IPS DF 4.7 (cell line): ENCODE data around the gene CPHXL2.

Experiments used
- DNase-seq: peaks from one replicate; pipeline ENCODE4 v3.0.0-alpha.2; 2013; ENCODE audit warnings: low spot score; ENCODE audit errors: extremely low read depth

The CPHXL2 gene

GRCh38 chr16:75676909-75677308, at the start of gene CPHXL2:
Gene CPHXL2 (minus strand): TSS chr16:75677009. CDS start chr16:75676999, 10 bp downstream.
- DNase-seq: no peak

- no peak for DNase-seq
Measured at GRCh38 chr16:75726390-75726789, 49.6 kb upstream of the CPHXL2 start, which contains the start of gene CPHXL. Gene CPHXL (minus strand): TSS chr16:75726490. CDS start chr16:75726442, 48 bp downstream.

- no peak for DNase-seq
Measured at GRCh38 chr16:75718452-75718851, 41.6 kb upstream of the CPHXL2 start.

GRCh38 chr16:75714661-75715060, 37.9 kb upstream of the CPHXL2 start:
- no peak for DNase-seq

GRCh38 chr16:75710344-75710743, 33.5 kb upstream of the CPHXL2 start:
- DNase-seq: no peak

- no peak for DNase-seq
Measured at GRCh38 chr16:75703306-75703705, 26.5 kb upstream of the CPHXL2 start.

- no peak for DNase-seq
Measured at GRCh38 chr16:75702242-75702641, 25.4 kb upstream of the CPHXL2 start.

GRCh38 chr16:75701361-75701760, 24.6 kb upstream of the CPHXL2 start, which contains the start of gene DUXB:
Gene DUXB (minus strand): TSS chr16:75701461. CDS start chr16:75701418, 43 bp downstream.
- DNase-seq: no peak

- no peak for DNase-seq
Measured at GRCh38 chr16:75697571-75697970, 20.8 kb upstream of the CPHXL2 start.

- DNase-seq: peak; percentile 16
Measured at GRCh38 chr16:75695708-75696107, 18.9 kb upstream of the CPHXL2 start.

- no peak for DNase-seq
Measured at GRCh38 chr16:75687361-75687760, 10.6 kb upstream of the CPHXL2 start.

- DNase-seq: no peak
Measured at GRCh38 chr16:75682308-75682707, 5.5 kb upstream of the CPHXL2 start.

- DNase-seq: no peak
Measured at GRCh38 chr16:75679366-75679765, 2.6 kb upstream of the CPHXL2 start.

GRCh38 chr16:75667503-75667902, 9.3 kb downstream of the CPHXL2 start:
- no peak for DNase-seq

- DNase-seq: no peak
Measured at GRCh38 chr16:75660726-75661302, 16.0 kb downstream of the CPHXL2 start.

GRCh38 chr16:75660321-75660720, 16.5 kb downstream of the CPHXL2 start:
- no peak for DNase-seq

- DNase-seq: no peak
Measured at GRCh38 chr16:75658175-75658574, 18.6 kb downstream of the CPHXL2 start.

- no peak for DNase-seq
Measured at GRCh38 chr16:75653922-75654321, 22.9 kb downstream of the CPHXL2 start.

GRCh38 chr16:75648265-75649076, 28.3 kb downstream of the CPHXL2 start:
- DNase-seq: peak; percentile 22

- peak; percentile 84 for DNase-seq
Measured at GRCh38 chr16:75647492-75648264, 29.1 kb downstream of the CPHXL2 start, which contains the start of the genes KARS1 and TERF2IP. Gene KARS1 (minus strand): TSS chr16:75647665. CDS start chr16:75647639, 26 bp downstream. Gene TERF2IP (plus strand): TSS chr16:75647773. CDS start chr16:75647883, 110 bp downstream.

- DNase-seq: no peak
Measured at GRCh38 chr16:75647112-75647491, 29.7 kb downstream of the CPHXL2 start.
